NCI-H1930 (cell line): ENCODE measurements around the gene CEP162.
"Not testable (repeated sequence)": the region's sequence is repeated elsewhere in the genome, so short reads cannot be mapped to it uniquely, and the experiment has no call there.

Experiments used
- DNase-seq, 2 experiments: peaks; one replicate each; lab custom pipeline; 2025; lab: John Stamatoyannopoulos, UW

The CEP162 gene

GRCh38 chr6:84141521-84141920 is 85.9 kb downstream of the CEP162 start:
- DNase-seq: no peak

GRCh38 chr6:84139311-84139710 is 88.1 kb downstream of the CEP162 start:
- no peak for DNase-seq

GRCh38 chr6:84137989-84138575 is 89.4 kb downstream of the CEP162 start:
- no peak for DNase-seq

GRCh38 chr6:84137051-84137375 is 90.4 kb downstream of the CEP162 start:
- DNase-seq: no peak

GRCh38 chr6:84136364-84137050 is 90.9 kb downstream of the CEP162 start:
- no peak for DNase-seq

- no peak for DNase-seq
Measured at GRCh38 chr6:84135291-84135690, 92.2 kb downstream of the CEP162 start.

- DNase-seq: not testable (repeated sequence)
Measured at GRCh38 chr6:84133385-84133784, 94.1 kb downstream of the CEP162 start.

GRCh38 chr6:84129588-84129987 is 97.9 kb downstream of the CEP162 start:
- not testable (repeated sequence) for DNase-seq

GRCh38 chr6:84123186-84123585 is 104.3 kb downstream of the CEP162 start:
- DNase-seq: no peak

- no peak for DNase-seq
Measured at GRCh38 chr6:84119277-84119676, 108.2 kb downstream of the CEP162 start.

- no peak for DNase-seq
Measured at GRCh38 chr6:84118191-84118590, 109.3 kb downstream of the CEP162 start.

- not testable (repeated sequence) for DNase-seq
Measured at GRCh38 chr6:84114933-84115594, 112.4 kb downstream of the CEP162 start.

- DNase-seq: not testable (repeated sequence)
Measured at GRCh38 chr6:84111351-84111750, 116.1 kb downstream of the CEP162 start.

GRCh38 chr6:84107495-84107894 is 119.9 kb downstream of the CEP162 start:
- no peak for DNase-seq

GRCh38 chr6:84105215-84105924 is 122.1 kb downstream of the CEP162 start:
- DNase-seq: not testable (repeated sequence)

GRCh38 chr6:84103029-84103428 is 124.4 kb downstream of the CEP162 start:
- DNase-seq: no peak

GRCh38 chr6:84095156-84095555 is 132.3 kb downstream of the CEP162 start:
- no peak for DNase-seq

GRCh38 chr6:84093441-84094435 is 133.7 kb downstream of the CEP162 start:
- DNase-seq: no peak

- no peak for DNase-seq
Measured at GRCh38 chr6:84089552-84089951, 137.9 kb downstream of the CEP162 start.

GRCh38 chr6:84089081-84089480 is 138.4 kb downstream of the CEP162 start:
- no peak for DNase-seq
